ENCODE results near the gene VPS25.
"Not testable (repeated sequence)": the region's sequence is repeated elsewhere in the genome, so short reads cannot be mapped to it uniquely, and the experiment has no call there.

GRCh38 chr17:42769964-42770363 is 3.3 kb upstream of the VPS25 start:
- TF ChIP-seq CTCF (IDR thresholded peaks at IDR 0.05); POLR2AphosphoS5 (IDR thresholded peaks at IDR 0.05); POLR2A (IDR thresholded peaks at IDR 0.05; ENCODE audit: low read depth); EP300 (IDR thresholded peaks at IDR 0.05): not testable (repeated sequence)
